Cerebellar cortex (tissue), 1 donor: Measurements from ENCODE around the gene PINK1.
"Not testable (repeated sequence)": the region's sequence is repeated elsewhere in the genome, so short reads cannot be mapped to it uniquely, and the experiment has no call there.

Source experiments
- DNase-seq: peaks from one replicate; pipeline ENCODE4 v3.0.0-alpha.2; 2015; ENCODE audit warnings: low spot score

Gene PINK1

GRCh38 chr1:20644416-20644815 lies 11.2 kb downstream of the PINK1 start:
- no peak for DNase-seq

GRCh38 chr1:20645414-20645813 lies 12.2 kb downstream of the PINK1 start:
- DNase-seq: no peak

GRCh38 chr1:20648438-20648837 lies 15.2 kb downstream of the PINK1 start:
- no peak for DNase-seq

- DNase-seq: no peak
Observed at GRCh38 chr1:20648946-20649345, 15.7 kb downstream of the PINK1 start.

GRCh38 chr1:20652300-20652699 lies 19.0 kb downstream of the PINK1 start:
- no peak for DNase-seq

- DNase-seq: no peak
Observed at GRCh38 chr1:20654104-20654690, 20.9 kb downstream of the PINK1 start.

GRCh38 chr1:20657024-20657423 lies 23.8 kb downstream of the PINK1 start:
- DNase-seq: no peak

- DNase-seq: no peak
Observed at GRCh38 chr1:20658166-20658915, 25.1 kb downstream of the PINK1 start.

- DNase-seq: no peak
Observed at GRCh38 chr1:20660363-20660762, 27.1 kb downstream of the PINK1 start.

GRCh38 chr1:20660847-20661206 lies 27.6 kb downstream of the PINK1 start:
- DNase-seq: no peak

- peak; percentile 99 for DNase-seq
Observed at GRCh38 chr1:20661207-20662109, 28.2 kb downstream of the PINK1 start, which contains the start of gene DDOST. Gene DDOST (minus strand): TSS chr1:20661369. CDS start chr1:20661350, 19 bp downstream.

- no peak for DNase-seq
Observed at GRCh38 chr1:20662110-20662475, 28.8 kb downstream of the PINK1 start.

GRCh38 chr1:20663365-20663764 lies 30.1 kb downstream of the PINK1 start:
- DNase-seq: no peak

GRCh38 chr1:20663969-20664715 lies 30.9 kb downstream of the PINK1 start:
- no peak for DNase-seq

GRCh38 chr1:20665726-20666125 lies 32.5 kb downstream of the PINK1 start:
- DNase-seq: no peak

GRCh38 chr1:20666146-20666545 lies 32.9 kb downstream of the PINK1 start:
- DNase-seq: no peak

- no peak for DNase-seq
Observed at GRCh38 chr1:20666804-20667203, 33.5 kb downstream of the PINK1 start.

GRCh38 chr1:20668581-20668980 lies 35.3 kb downstream of the PINK1 start:
- DNase-seq: no peak

GRCh38 chr1:20670936-20671335 lies 37.7 kb downstream of the PINK1 start:
- no peak for DNase-seq

GRCh38 chr1:20672265-20672632 lies 39.0 kb downstream of the PINK1 start:
- no peak for DNase-seq

- not testable (repeated sequence) for DNase-seq
Observed at GRCh38 chr1:20673626-20674025, 40.4 kb downstream of the PINK1 start.

GRCh38 chr1:20678599-20678998 lies 45.3 kb downstream of the PINK1 start:
- DNase-seq: no peak
